ENCODE measurements around the gene ACTR8.
"Not testable (repeated sequence)": the region's sequence is repeated elsewhere in the genome, so short reads cannot be mapped to it uniquely, and the experiment has no call there.

Gene ACTR8

DNA sequence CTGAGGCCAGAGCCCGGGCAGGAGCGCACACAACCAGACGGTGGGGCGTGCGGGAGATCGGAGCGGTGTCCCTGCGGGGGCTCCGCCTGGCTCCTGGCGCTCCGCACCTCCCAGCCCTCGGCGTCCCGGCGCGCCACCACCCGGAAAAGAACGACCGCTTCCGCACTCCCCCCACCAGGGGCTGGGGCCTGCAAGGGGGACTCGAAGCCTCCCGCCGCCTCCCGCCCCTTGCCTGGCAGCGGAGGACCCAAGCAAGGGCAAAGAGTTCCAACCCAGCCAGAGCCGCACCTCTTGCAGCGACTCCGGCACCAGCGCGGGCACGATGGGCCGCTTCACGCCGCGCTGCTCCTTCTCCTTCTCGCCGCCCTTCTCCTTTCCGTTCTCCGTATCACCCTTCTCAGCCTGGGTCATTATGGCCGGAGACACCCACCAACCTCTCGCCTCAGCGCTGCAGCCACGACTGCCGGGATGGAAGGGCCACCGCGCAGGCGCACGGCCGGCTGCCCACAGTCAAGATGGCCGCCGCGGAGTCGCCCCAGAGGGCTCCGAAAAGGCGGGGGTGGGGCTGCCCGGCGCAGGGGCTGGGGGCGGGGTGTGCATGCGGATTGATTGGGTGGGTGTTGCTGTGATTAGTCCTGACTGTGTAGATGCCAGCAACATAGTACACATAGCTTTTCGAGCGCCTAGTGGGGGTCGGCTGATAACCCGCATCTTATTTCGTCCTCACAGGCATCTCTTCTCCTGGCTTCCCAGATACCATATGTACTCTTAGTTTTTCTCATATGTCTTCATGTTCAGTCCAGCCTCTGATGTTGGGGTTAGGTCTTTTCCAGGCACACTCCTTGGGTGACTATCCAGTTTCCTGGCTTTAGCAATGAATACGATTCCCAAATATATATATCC, at the start of gene ACTR8:
Gene ACTR8 (minus strand): TSS at position 462 of the 903 bp plus-strand sequence. CDS start 51 bp downstream, at position 411.
- peak; percentile 90 for DNase-seq

- DNase-seq: not testable (repeated sequence)
These were observed 45.4 kb upstream of the ACTR8 start for GRCh38 chr3:53927208-53927872.

DNA sequence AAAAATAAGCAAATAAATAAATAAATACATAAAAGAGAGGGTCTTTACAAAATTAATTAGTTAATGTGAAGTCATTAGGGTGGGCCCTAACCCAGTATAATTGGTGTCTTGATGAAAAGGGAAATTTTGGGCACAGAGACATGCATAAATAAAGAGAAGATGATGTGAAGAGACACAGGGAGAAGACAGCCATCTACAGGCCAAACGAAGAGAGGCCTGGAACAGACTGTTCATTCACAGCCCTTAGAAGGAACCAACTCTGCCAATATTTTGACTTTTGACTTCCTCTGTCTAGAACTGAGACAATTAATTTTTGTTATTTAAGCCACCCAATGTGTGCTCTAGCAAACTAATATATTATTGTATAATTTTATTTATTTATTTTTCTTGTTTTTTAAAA, 39.3 kb upstream of the ACTR8 start:
- peak; percentile 17 for DNase-seq

- no peak for DNase-seq
These were observed 37.8 kb upstream of the ACTR8 start for GRCh38 chr3:53919741-53920140.

DNA sequence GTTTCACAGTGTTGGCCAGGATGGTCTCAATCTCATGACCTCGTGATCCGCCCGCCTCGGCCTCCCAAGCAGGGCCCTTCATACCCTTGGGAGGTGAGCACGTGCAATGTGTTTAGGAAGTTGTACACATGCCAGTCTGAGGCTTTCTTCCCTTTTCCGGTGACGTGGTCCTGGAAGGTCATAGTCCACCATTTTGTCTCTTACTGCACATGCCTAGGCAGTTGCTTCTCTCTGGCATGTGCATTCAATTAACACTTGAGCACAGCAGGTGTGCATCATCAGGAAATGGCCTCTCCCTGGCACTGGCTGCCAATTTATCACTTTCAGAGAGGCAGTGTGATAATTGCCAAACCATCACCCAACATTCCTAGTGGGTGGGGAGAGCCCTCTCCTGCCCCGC, 31.4 kb upstream of the ACTR8 start:
- DNase-seq: no peak

DNA sequence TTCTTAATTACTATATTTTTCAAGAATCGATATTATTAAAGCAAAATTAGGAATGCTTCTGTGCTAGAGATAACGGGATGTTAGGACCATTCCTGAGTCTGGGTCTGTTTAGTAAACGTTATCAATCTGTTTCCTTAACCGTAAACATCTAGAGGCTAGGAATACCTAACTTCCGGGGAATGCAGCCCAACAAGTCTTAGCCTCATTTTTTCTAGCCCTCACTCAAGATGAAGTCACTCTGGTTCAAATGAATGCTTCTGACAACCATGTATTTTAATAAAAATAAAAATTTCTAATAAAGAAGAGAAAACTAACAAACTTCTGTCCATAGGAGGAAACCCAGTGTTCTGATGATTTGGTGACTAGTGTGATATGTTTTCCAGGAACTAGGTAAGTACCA, 20.8 kb upstream of the ACTR8 start:
- DNase-seq: no peak

DNA sequence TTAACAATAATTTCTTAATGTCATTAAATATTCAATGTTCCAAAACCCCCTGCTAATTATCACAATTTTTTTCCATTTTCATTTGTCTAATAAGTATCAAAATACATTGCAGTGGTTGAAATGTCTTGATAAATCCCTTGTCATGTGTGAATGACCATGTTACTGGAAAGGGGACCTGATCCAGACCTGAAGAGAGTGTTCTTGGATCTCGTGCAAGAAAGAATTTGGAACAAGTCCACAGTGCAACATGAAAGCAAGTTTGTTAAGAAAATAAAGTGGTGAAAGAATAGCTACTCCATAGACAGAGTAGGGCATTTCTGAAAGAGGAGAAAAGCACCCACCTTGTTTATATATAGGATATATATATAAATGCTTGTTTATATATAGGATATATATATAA, 20.1 kb upstream of the ACTR8 start:
- DNase-seq: no peak

GRCh38 chr3:53900666-53901331, 18.8 kb upstream of the ACTR8 start:
- DNase-seq: no peak

GRCh38 chr3:53899750-53900149, 17.8 kb upstream of the ACTR8 start:
- no peak for DNase-seq

- no peak for DNase-seq
These were observed 10.3 kb upstream of the ACTR8 start for GRCh38 chr3:53892286-53892637.

- peak; percentile 99 for DNase-seq
These were observed 9.7 kb upstream of the ACTR8 start, which contains the start of gene SELENOK for GRCh38 chr3:53891497-53892285. Gene SELENOK, minus strand, starts transcription at chr3:53891859.

- DNase-seq: peak; percentile 76
These were observed 8.9 kb upstream of the ACTR8 start for GRCh38 chr3:53890726-53891475.

DNA sequence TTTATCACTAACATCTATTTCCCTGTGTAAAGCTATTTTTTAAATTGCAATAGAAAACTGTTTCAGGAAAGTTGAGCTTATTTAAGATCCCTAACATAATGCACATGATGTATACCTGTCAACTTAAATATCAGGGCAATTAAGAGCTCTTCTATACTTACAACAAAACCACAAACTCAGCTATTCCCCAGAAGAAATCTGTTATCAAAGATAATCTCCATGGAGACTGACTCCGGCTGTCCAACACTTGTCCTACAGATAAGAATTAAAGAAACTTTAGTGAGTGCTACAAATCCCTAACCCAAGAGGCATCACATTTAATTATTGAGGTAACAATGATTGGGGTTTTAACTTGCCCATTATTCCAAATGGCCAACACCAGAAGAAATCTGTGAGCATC, 6.3 kb upstream of the ACTR8 start:
- DNase-seq: no peak

DNA sequence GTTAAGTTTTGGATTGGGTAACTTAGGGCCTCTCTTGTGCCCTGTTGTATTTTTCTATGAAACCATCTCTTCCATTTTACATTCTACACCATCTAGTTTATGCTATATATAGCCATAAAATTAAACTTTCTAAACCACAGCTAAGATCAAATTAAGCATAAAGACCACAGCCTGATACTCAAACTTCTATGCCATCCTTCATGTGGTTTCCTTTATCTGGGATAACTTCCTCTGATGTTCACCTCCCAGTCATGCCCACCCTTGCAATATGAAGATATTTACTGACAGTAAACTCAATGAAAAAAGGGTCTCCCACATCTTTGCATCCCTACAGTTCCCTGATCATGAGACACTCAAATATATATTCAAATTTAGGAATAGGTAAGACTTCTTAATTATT, 5.5 kb upstream of the ACTR8 start:
- DNase-seq: no peak

DNA sequence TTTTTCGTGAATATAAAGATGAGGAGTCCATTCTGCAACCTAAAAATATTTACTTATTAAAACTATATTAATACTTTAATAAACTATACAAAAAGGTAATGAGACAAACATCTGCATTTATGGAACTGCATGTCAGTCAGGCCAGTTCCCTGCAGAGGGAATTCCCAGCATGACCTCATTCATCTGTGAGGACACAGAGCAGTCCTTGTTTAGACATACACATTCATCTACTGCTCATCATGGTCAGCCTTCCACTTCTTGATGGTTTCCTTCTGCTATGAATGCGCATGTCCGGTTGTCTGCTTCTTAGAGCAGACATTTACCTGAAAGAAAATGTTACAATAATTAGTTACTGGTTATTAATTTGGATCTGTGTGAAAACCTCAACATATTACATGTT, 3.3 kb upstream of the ACTR8 start:
- DNase-seq: no peak

DNA sequence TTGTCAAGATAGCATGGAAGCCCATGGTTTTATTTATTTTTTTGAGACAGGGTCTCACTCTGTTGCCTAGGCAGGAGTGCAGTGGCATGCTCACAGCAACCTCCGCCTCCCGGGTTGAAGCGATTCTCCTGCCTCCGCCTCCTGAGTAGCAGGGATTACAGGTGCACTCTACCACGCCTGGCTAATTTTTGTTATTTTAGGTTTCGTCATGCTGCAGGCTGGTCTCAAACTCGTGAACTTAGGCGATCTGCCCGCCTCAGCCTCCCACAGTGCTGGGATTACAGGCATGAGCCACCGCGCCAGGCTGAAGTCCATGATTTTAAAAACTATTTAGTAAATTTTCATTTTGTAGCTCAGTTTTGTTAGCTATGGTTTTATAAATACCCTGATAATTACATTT, 2.7 kb upstream of the ACTR8 start:
- no peak for DNase-seq

GRCh38 chr3:53883008-53883407, 1.1 kb upstream of the ACTR8 start:
- no peak for DNase-seq

- DNase-seq: no peak
These were observed 1.3 kb downstream of the ACTR8 start for GRCh38 chr3:53880396-53881345.

- no peak for DNase-seq
These were observed 16.0 kb downstream of the ACTR8 start for GRCh38 chr3:53865732-53866499.

- no peak for DNase-seq
These were observed 18.8 kb downstream of the ACTR8 start for GRCh38 chr3:53863145-53863544.
